Kasumi-1 (cell line): ENCODE results near the gene CCDC137.

ENCODE experiments used
- DNase-seq, 2 experiments: peaks; one replicate each; lab custom pipeline; 2025; lab: John Stamatoyannopoulos, UW

Gene CCDC137

DNA sequence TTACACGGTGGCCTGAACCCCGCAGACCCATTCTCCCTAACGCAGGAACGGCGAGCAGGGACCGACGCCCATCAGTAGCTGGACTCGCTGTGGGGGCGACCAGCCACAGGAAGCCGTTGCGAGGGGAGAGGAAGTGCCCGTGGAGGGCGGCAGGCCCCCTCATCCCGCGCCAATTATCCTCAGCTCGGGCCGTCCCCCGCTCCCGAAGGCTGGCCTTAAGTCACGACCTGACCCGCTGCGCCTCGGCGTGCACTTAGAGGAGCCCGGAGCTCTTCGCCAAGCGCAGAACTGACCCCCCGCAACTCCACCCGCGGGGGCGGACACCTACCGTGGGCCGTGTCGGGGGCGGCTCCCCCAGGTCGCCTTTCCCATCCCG lies 16.7 kb downstream of the CCDC137 start:
- DNase-seq, result peak in 1 of 2 experiments; percentile 49

- DNase-seq, result peak; percentile 99
These were observed 17.3 kb downstream of the CCDC137 start, which contains the start of the genes ARL16 and HGS for GRCh38 chr17:81683584-81684441. Gene ARL16, minus strand, starts transcription at chr17:81683797. Its CDS starts 44 bp downstream, at chr17:81683753. Gene HGS, plus strand, starts transcription at chr17:81684011. Its CDS starts 56 bp downstream, at chr17:81684067.

GRCh38 chr17:81684442-81684911 lies 17.9 kb downstream of the CCDC137 start:
- no peak for DNase-seq

DNA sequence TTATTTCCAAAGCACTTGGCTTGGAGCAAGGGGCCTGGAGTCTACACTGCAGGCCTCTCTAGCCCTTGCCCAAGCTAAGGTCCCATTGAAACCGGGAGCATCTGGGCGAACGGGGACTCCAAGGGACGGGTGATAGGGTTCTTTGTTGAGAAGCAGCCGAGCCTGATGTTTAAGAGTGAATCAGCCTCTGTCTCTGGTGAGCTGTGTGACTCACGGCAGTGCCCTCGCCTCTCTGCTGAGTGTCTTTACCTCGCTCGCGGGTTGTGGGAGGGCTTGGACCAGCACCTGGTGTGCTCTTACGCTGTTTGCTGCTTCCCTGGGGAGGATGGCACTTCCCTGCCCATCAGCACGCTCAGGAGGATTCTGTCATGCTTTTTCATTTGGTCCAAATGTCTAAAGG lies 18.6 kb downstream of the CCDC137 start:
- DNase-seq, result no peak

- DNase-seq, result no peak
These were observed 20.1 kb downstream of the CCDC137 start for GRCh38 chr17:81686614-81687013.

- DNase-seq, result no peak
These were observed 21.4 kb downstream of the CCDC137 start for GRCh38 chr17:81687770-81688541.

GRCh38 chr17:81688616-81689015 lies 22.1 kb downstream of the CCDC137 start:
- DNase-seq, result no peak

- DNase-seq, result no peak
These were observed 23.5 kb downstream of the CCDC137 start for GRCh38 chr17:81690066-81690465.

DNA sequence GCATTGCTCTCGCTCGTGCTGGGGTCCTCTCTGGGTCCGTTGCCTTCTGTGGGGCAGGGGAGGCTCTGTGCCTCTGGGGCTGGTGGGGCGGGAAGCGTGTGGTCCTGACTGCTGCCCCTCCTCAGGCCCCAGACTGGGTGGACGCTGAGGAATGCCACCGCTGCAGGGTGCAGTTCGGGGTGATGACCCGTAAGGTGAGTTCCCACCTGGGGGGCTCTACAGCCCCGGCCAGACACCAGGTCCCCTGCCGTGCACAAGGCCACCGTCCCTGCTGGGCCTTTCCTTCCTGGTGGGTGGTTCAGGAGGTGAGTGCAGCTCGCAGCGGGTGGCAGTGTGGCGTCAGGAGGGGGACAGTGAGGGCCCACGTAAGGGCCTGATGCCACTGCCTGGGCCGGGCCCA lies 24.0 kb downstream of the CCDC137 start:
- DNase-seq, result no peak

DNA sequence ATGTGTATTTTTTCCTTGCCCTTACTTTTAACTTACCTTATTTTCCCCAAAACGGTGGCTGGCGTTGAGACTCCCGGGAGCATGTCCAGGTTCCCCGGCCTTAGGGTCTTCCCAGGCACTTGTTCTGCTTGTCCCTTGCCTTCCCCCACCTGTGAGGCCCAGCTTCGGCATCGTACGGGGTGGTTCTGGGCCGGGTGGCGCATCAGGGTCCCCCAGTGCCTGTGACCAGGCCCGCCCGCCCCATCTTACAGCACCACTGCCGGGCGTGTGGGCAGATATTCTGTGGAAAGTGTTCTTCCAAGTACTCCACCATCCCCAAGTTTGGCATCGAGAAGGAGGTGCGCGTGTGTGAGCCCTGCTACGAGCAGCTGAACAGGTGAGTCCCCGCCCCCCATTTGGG lies 24.7 kb downstream of the CCDC137 start:
- no peak for DNase-seq

DNA sequence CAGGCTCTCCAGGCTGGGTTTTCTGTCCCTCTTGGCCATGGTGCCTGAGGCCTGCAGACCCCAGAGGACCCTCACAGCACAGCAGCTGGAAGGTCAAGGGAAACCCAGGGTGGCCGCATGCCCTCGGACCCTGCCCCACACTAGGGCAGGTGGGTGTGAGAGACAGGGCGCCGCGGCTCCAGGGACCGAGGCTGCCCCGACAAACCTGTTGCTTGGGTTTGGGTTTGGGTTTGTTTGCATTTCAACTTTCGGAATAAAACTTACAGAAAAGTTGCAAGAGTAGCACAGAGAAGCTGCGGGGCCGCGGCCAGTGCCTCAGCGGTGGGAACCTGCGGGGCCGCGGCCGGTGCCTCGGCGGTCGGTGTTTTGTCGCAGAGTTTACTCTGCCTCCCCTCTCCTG lies 25.1 kb downstream of the CCDC137 start:
- DNase-seq, result no peak

GRCh38 chr17:81693509-81694210 lies 27.1 kb downstream of the CCDC137 start:
- DNase-seq, result no peak

DNA sequence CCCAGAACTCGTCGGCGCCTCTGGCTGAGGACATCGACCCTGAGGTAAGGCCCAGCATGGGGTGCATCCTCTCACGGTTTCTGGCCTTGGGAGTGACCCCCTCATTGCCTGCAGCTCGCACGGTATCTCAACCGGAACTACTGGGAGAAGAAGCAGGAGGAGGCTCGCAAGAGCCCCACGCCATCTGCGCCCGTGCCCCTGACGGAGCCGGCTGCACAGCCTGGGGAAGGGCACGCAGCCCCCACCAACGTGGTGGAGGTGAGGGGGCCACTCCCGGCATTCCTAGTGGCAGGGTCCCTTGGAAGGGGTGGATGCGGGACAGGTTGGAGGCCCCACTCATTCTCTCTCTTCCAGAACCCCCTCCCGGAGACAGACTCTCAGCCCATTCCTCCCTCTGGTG lies 28.3 kb downstream of the CCDC137 start:
- DNase-seq, result no peak

- DNase-seq, result no peak
These were observed 28.7 kb downstream of the CCDC137 start for GRCh38 chr17:81695211-81695610.

DNA sequence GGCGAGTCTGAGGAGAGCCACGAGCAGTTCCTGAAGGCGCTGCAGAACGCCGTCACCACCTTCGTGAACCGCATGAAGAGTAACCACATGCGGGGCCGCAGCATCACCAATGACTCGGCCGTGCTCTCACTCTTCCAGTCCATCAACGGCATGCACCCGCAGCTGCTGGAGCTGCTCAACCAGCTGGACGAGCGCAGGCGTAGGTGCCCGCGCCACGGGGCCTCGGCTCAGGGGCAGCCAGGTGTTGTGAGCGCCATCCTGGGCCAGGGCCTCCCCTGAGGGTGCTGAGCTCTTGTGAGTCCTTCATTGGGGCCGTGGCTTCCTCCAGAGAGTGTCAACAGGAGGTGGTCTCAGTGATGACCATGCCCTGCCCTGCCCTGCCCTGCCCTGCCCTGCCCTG lies 29.3 kb downstream of the CCDC137 start:
- no peak for DNase-seq

DNA sequence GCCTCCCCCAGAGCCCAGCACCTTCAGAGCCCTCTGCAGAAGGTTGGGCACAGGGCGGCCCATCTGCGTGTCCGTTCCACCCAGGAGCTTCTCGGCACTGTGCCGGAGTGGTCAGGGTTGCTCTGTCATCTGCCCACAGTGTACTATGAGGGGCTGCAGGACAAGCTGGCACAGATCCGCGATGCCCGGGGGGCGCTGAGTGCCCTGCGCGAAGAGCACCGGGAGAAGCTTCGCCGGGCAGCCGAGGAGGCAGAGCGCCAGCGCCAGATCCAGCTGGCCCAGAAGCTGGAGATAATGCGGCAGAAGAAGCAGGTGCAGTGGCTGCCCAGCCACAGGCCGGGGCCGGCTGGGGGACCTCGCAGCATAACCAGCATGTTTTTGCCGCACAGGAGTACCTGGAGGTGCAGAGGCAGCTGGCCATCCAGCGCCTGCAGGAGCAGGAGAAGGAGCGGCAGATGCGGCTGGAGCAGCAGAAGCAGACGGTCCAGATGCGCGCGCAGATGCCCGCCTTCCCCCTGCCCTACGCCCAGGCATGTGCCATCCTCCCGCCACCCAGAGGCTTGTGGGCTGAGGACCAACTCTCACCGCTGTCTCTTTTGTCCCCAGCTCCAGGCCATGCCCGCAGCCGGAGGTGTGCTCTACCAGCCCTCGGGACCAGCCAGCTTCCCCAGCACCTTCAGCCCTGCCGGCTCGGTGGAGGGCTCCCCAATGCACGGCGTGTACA lies 29.8 kb downstream of the CCDC137 start:
- DNase-seq, result no peak

DNA sequence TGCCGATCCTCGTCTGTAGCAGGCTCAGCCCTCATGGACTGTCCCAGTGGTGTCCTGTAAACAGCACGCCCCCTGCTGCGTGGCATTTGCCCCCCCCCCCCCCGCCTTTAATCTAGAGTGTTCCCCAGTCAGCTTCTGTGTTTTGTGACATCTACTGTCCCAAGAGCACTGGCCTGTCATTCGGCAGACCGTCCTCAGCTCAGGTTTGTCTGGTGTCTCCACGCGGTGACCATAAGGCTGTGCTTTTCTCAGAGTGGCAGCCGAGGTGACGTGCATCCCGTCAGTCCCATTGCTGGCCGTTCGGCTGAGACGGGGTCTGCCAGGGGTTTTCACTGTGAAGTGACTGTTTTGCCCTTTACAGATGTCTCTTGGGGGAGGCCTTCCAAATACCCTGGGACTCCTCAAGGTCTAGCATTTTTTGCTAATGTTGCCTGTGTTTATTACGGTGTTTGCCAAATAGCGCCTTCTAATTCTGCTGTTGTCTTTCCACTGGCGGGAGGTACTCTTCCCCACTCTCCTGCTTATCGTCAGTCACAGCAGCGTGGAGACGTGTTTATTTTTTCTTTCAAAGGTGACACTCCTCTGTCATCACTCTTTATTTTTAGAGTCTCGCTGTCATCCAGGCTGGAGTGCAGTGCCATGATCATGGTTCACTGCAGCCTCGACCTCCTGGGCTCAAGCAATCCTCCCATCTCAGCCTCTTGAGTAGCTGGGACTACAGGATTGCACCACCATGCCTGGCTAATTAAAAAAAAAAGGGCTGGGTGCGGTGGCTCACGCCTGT lies 30.9 kb downstream of the CCDC137 start:
- DNase-seq, result no peak

GRCh38 chr17:81700353-81701287 lies 34.1 kb downstream of the CCDC137 start:
- no peak for DNase-seq

- DNase-seq, result peak; percentile 42 to 47
These were observed 34.9 kb downstream of the CCDC137 start for GRCh38 chr17:81701288-81702071.
